Measurements from ENCODE around the gene COMP. TPM values are rescaled to one million over a fixed set of nuclear protein-coding genes. Genes with fewer than 3 reads are reported as not detected.

The COMP gene
- polyA plus RNA-seq, 1 of the 3 experiments (the other 2 are of a cell fraction): 0.26 TPM

GRCh38 chr19:18794029-18794313, 2.9 kb upstream of the COMP start:
- Histone ChIP-seq H3K4me3 (ENCODE audit: low read depth in 2 of 2, low read length in 1 of 2) (no peak overlapping the region), H3K9me3 (no peaks in the 10 kb centered on the region), H3K9ac (no peak overlapping the region), H4K20me1 (ENCODE audit: insufficient read depth) (no peaks in the 10 kb centered on the region), H2AFZ (ENCODE audit: low read depth) (no peak overlapping the region), H3F3A (replicated peaks; ENCODE audit: insufficient read depth) (peaks cover 4% of the 10 kb centered on the region), H3K36me3 (replicated peaks in 1 of 2; ENCODE audit: control insufficient read depth in 1 of 2, insufficient read depth in 2 of 2, low read length in 1 of 2) (no peaks in the 10 kb centered on the region), H3K4me2 (no peak overlapping the region), H3K79me2 (ENCODE audit: insufficient read depth) (no peaks in the 10 kb centered on the region), H3K4me1 (ENCODE audit: control insufficient read depth in 1 of 2, insufficient read depth in 2 of 2, low read depth in 1 of 2, low read length in 1 of 2) (peaks cover 0 to 6% of the 10 kb centered on the region in 2 experiments; a peak in 1 of 4 replicates), H3K27me3 (ENCODE audit: insufficient read depth) (peaks cover 39% of the 10 kb centered on the region), H3K9me2 (no peaks in the 10 kb centered on the region), H3K27ac (ENCODE audit: low read depth in 2 of 2, low read length in 1 of 2) (no peak overlapping the region)
- DNase-seq: no peak
- TF ChIP-seq FOXM1 (IDR thresholded peaks at IDR 0.05; ENCODE audit: low read depth) (no peak), GABPA (IDR thresholded peaks at IDR 0.05; ENCODE audit: low read depth) (no peak), RCOR1 (IDR thresholded peaks at IDR 0.05; ENCODE audit: low read length) (no peak), REST (IDR thresholded peaks at IDR 0.05; ENCODE audit: low read depth, low read length) (no peak)
- 75% methylated on average over 5 of the region's 5 CpGs for WGBS (ENCODE audit: low lambda C conversion rate)
- CTCF ChIA-PET: interaction anchor here (1.4 to 1.6 kb wide), 2 partner anchors 53 to 54 kb away, joined by 4 to 5 read pairs; no protein-coding TSS in a partner anchor
- POLR2A ChIA-PET: interaction anchor here (1.1 kb wide), 1 partner anchor 37 kb away, joined by 3 read pairs; the partner anchor contains the start of gene UPF1

- ChIA-PET POLR2A (interaction anchor here (1.1 kb wide), 1 partner anchor 38 kb away, joined by 3 read pairs; the partner anchor contains the start of gene UPF1), CTCF (interaction anchor here (1.4 to 1.6 kb wide), 2 partner anchors 53 to 55 kb away, joined by 4 to 5 read pairs; no protein-coding TSS in a partner anchor)
- no peaks in the 10 kb centered on the region for H4K20me1 ChIP-seq (ENCODE audit: insufficient read depth)
- TF ChIP-seq FOSL2 (IDR thresholded peaks at IDR 0.05; ENCODE audit: borderline replicate concordance, low read depth) (no peak), CHD2 (IDR thresholded peaks at IDR 0.05; ENCODE audit: low read length, partially characterized antibody) (no peak), NRF1 (IDR thresholded peaks at IDR 0.05; ENCODE audit: low read depth, low read length) (no peak), NFIC (IDR thresholded peaks at IDR 0.05; ENCODE audit: borderline replicate concordance) (no peak), CTCF (IDR thresholded peaks at IDR 0.05) (no peak), EZH2phosphoT487 (IDR thresholded peaks at IDR 0.05; ENCODE audit: borderline replicate concordance, low read depth) (no peak), REST (IDR thresholded peaks at IDR 0.05; ENCODE audit: low read depth, low read length) (no peak)
- no peak overlapping the region for H2AFZ ChIP-seq (ENCODE audit: low read depth)
- H3K27ac ChIP-seq (ENCODE audit: low read depth in 2 of 2, low read length in 1 of 2): no peak overlapping the region
- no peak overlapping the region for H3K4me3 ChIP-seq (ENCODE audit: low read depth in 2 of 2, low read length in 1 of 2)
- H3K9me2 ChIP-seq: no peaks in the 10 kb centered on the region
- no peak overlapping the region for H3K9ac ChIP-seq
- H3K79me2 ChIP-seq (ENCODE audit: insufficient read depth): no peaks in the 10 kb centered on the region
- H3K4me1 ChIP-seq (ENCODE audit: control insufficient read depth in 1 of 2, insufficient read depth in 2 of 2, low read depth in 1 of 2, low read length in 1 of 2): peaks cover 0 to 6% of the 10 kb centered on the region in 2 experiments; a peak in 1 of 4 replicates
- H3K4me2 ChIP-seq: no peak overlapping the region
- peaks cover 4% of the 10 kb centered on the region for H3F3A ChIP-seq (replicated peaks; ENCODE audit: insufficient read depth)
- DNase-seq: peak; percentile 36
- no peaks in the 10 kb centered on the region for H3K9me3 ChIP-seq
- 77% methylated on average over 11 of the region's 13 CpGs for WGBS (ENCODE audit: low lambda C conversion rate)
- H3K36me3 ChIP-seq (replicated peaks in 1 of 2; ENCODE audit: control insufficient read depth in 1 of 2, insufficient read depth in 2 of 2, low read length in 1 of 2): no peaks in the 10 kb centered on the region
- peaks cover 45% of the 10 kb centered on the region for H3K27me3 ChIP-seq (ENCODE audit: insufficient read depth)
Observed at GRCh38 chr19:18793144-18794028, 2.3 kb upstream of the COMP start.

Data from SK-N-SH (cell line).